Measurements from ENCODE around the gene PCDH15.

Gene PCDH15

DNA sequence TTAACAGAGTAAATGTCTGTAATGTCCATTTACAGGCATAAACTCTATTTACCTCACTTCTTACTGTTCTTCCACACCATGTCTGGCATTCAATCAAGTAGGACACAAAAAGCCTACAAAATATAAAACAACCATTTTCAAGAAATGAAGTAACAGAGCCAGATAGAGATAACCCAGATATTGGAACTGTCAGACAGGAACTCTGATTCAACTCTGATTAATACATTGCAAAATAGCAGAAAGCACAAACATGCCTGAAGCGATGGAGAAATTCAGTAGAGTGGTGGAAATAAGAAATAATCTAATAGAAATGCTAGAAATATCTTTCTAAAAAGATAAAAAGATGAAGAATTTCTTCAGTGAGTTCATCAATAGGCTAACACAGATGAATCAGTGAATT is 964.4 kb downstream of the PCDH15 start:
- no peak for DNase-seq

DNA sequence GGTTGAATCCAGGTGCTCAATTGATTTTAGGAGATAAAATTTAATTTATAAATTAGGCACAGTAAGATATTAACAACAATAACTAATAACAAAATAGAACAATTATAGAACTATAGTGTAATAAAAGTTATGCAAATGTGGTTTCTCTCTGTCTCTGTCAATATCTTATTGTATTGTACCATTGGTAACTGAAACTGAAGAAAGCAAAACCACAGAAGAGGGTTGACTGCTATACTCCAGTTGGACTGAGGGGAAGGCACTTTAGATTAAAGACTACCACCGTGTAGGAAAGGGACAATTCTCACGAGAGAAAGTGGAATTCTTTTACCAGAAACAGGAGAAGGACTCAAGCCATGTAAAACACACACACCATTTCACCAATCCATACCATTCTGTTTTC is 967.1 kb downstream of the PCDH15 start:
- DNase-seq, result no peak

DNA sequence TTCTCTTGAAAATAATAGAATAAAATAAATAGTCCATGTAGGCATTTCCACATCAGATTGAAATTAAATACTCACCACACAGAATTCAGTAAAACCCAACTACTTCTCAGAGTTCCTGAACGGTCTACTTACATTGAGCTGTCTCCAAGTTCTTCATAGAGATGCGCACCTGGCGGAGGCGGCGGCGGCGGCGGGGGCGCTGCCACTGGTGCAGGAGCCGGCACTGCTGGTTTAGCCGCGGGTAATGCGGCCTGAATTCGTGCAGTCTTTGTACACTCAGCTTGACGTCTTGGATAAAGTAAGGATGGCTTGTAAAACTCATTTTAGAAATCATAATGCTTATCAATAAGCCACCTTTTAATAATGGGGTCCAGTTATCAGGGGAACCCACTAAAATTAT is 973.8 kb downstream of the PCDH15 start:
- no peak for DNase-seq

DNA sequence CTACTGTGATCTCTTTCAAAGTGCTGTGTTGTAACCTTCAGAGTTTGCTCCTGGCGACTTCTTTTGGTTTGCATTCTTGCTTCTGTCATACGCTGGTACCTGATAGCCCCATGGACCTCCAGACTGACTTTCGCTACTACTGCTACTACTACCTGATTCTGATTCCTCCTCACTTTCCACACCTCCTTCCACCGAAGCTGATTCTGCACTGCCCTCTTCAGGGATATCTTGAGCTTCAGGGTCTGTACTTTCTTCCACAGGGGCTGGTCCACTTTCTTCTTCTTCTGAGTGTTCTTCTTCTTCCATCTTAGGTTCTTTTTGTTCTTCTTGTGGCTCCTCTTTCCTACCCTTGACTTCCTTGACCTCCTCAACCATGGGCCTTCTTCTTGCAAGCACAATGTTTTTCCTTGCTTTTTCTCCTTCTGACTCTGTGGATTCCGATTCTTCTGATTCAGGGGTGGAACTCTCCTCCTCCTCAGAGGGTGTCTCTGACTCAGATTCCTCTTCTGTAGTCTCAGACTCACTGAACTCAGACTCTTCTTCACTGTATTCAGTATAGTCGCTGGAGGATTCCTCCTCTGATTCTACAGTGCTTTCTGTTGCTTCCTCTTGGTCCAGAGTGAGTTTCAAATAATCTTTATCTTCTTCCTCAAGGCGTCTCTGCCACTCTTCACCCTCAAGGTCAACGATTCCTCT is 992.2 kb downstream of the PCDH15 start:
- DNase-seq, result no peak

DNA sequence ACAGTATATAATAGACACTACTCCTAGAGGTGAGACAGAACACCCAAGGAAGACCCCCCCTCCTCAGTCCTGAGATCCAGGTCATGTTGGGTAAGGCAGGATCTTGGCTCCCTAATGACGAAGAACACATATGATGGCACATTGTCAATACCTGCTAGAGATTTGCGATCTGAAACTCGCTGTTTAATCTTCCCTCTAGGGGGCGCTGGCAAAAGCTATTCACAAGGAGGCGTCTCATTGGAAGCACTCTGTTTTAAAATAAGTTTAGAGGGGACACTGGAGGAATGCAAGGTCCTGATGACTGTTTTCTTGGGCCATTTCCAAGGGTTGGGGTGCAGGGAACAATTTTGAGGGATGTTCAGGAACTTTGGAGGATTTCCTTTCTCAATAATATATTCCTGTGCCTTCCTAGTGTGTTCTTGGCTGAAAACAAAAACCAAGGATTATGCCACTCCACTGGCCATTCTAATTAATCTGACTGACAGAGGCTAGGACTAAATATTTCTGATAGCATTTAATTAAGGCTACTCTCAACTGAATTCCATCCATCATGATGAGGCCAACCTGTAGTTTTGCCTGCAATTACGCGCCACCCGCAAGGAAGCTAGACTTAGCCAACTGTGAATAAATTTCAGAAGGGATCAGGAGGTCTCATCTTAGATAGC is 1014.7 kb downstream of the PCDH15 start:
- no peak for DNase-seq

DNA sequence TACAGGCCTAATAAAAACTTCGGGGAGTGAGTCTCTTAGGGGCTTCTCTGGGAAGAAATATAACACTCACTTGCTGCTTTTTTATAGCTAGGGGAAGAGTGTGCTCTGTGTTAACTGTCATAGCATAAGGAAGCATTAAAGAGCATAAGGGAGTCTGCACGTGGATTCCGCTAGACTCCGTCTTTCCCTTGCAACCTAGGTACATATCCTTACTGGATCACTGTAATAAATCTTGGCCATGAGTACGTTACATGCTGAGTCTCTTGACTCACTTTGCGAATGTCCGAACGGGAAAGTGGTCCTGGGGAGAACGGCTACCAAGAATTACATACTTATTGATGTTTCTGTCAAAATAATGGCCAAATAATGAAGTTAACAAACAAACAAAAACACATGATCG is 1029.3 kb downstream of the PCDH15 start:
- no peak for DNase-seq

DNA sequence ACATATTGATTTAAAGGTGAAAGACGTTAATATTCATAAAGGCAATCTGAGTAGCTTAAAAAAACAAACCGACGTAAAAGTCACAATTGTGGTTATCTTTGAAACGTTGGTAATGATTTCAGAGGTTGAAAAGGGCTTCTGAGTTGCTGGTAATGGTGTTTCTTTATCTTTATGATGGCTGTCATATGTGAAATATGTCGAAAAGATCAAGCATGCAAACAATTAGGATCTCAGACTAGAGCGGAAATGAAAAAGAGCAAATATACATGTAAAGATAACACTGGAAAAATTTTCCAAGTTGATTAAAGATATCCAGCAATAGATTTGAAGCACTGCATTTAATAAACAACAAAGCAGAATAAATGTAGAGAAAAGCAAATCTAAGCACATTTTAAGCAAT is 1030.1 kb downstream of the PCDH15 start:
- no peak for DNase-seq

DNA sequence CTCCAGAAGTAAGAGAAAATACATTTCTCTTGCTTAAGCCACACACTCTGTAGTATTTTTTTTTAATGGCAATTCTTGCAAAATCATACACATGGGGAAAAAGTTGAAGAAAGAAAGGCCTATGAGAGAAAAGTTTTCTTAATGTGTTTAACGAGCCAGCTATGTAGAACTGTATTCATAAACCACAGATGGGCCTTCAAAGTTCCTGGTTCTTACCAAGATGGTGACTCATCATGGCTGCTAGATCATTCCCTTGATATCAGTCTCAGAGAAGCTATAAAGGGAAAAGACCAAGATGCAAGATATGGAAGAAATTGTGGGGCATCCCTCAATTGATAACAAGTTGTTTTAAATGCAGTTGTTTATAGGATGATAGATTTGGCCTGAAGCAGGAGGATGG is 1035.7 kb downstream of the PCDH15 start:
- no peak for DNase-seq

DNA sequence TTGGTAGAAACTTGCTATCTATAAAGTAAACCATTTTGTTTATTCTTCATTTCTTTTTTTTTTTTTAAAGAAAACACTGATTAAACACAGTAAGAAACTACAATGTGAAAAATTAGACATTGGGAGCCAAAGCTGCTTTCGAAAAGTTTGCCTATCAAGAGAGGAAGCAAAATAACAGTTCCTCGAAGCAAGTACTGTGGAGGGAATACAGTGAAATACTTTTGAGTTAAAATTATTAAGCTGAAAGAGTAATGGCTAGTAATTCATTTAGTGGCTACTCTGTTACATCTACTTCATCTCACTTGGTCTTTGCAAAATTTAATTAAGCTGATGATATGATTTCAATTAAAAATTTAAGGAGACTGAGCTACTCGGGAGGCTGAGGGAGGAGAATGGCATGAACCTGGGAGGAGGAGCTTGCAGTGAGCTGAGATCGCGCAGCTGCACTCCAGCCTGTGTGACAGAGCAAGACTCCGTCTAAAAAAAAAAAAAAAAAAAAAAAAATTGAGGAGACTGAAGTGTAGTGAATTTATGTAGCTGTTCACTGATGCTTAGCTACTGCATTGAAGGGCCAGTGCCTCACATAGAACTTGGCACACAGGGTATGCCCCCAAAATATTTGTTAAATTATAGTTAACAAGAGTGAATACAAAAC is 1046.3 kb downstream of the PCDH15 start:
- no peak for DNase-seq

All from cortex of kidney (tissue), 1 donor.